NOMO-1 treated with dmso at 0.1 percent for 144 hours (cell line): ENCODE measurements around the gene RASD2.

ENCODE experiments used
- DNase-seq: peaks from one replicate; lab custom pipeline; 2025; ENCODE audit not compliant: unreplicated experiment; lab: John Stamatoyannopoulos, UW

Gene RASD2

GRCh38 chr22:35558719-35559118, 18.1 kb downstream of the RASD2 start:
- no peak for DNase-seq

- no peak for DNase-seq
These were observed 18.8 kb downstream of the RASD2 start for GRCh38 chr22:35559354-35560005.

- no peak for DNase-seq
These were observed 19.7 kb downstream of the RASD2 start for GRCh38 chr22:35560366-35560765.

GRCh38 chr22:35560824-35561223, 20.2 kb downstream of the RASD2 start:
- DNase-seq = no peak

GRCh38 chr22:35561796-35562526, 21.3 kb downstream of the RASD2 start:
- no peak for DNase-seq

GRCh38 chr22:35563211-35563610, 22.6 kb downstream of the RASD2 start:
- DNase-seq = no peak

GRCh38 chr22:35564975-35565867, 24.6 kb downstream of the RASD2 start:
- no peak for DNase-seq

- no peak for DNase-seq
These were observed 26.9 kb downstream of the RASD2 start for GRCh38 chr22:35567351-35568141.

- no peak for DNase-seq
These were observed 28.4 kb downstream of the RASD2 start for GRCh38 chr22:35568751-35569739.

GRCh38 chr22:35569916-35570315, 29.3 kb downstream of the RASD2 start:
- no peak for DNase-seq

GRCh38 chr22:35570686-35571194, 30.1 kb downstream of the RASD2 start:
- DNase-seq = no peak

- no peak for DNase-seq
These were observed 31.9 kb downstream of the RASD2 start for GRCh38 chr22:35572556-35572955.

- DNase-seq = no peak
These were observed 34.6 kb downstream of the RASD2 start for GRCh38 chr22:35575116-35575748.

- no peak for DNase-seq
These were observed 36.0 kb downstream of the RASD2 start for GRCh38 chr22:35576671-35577070.

GRCh38 chr22:35577799-35578659, 37.4 kb downstream of the RASD2 start:
- no peak for DNase-seq

GRCh38 chr22:35578836-35579575, 38.4 kb downstream of the RASD2 start:
- DNase-seq = no peak

GRCh38 chr22:35580351-35581022, 39.9 kb downstream of the RASD2 start:
- no peak for DNase-seq
